K562 (cell line): ENCODE measurements around the gene PRKAR1B. TPM values are rescaled to one million over a fixed set of nuclear protein-coding genes. Genes with fewer than 3 reads are reported as not detected.

Experiments
- BRD4 ChIP-seq: fragments of 200-600 bp; sonication (generic); IDR thresholded peaks from 2 replicates; pipeline ENCODE4 v1.6.1; 2017; ENCODE audit warnings: inconsistent platforms
- ETS1 ChIP-seq: conservative IDR thresholded peaks from 2 replicates; pipeline ENCODE4 v1.6.1; 2011; ENCODE audit warnings: low read depth, mild to moderate bottlenecking, low read length; ENCODE audit not compliant: control insufficient read depth
- FOXK1 ChIP-seq: sonication (generic); formaldehyde crosslinking; IDR thresholded peaks from 2 replicates; pipeline ENCODE4 v1.8.0; 2022; ENCODE audit warnings: missing genetic modification reagents, mild to moderate bottlenecking, borderline replicate concordance
- MITF ChIP-seq: IDR thresholded peaks from 2 replicates; pipeline ENCODE4 v1.6.1; 2014; ENCODE audit warnings: antibody characterized with exemption
- NFRKB ChIP-seq: fragments of 450-650 bp; IDR thresholded peaks from 2 replicates; pipeline ENCODE4 v1.6.1; 2016; ENCODE audit warnings: low read depth
- RBFOX2 ChIP-seq: fragments of 200-400 bp; formaldehyde crosslinking; IDR thresholded peaks from 2 replicates; pipeline ENCODE4 v1.6.1; 2017; ENCODE audit warnings: low read depth, mild to moderate bottlenecking, low read length, moderate library complexity
- SRSF1 ChIP-seq: fragments of 200-400 bp; formaldehyde crosslinking; IDR thresholded peaks from 2 replicates; pipeline ENCODE4 v1.6.1; 2017; ENCODE audit warnings: mild to moderate bottlenecking, low read depth, low read length, moderate library complexity
- TAF1 ChIP-seq: IDR thresholded peaks from 2 replicates; pipeline ENCODE4 v1.6.1; 2011; ENCODE audit warnings: mild to moderate bottlenecking, low read length, moderate library complexity; ENCODE audit not compliant: insufficient read depth, control insufficient read depth, severe bottlenecking; ENCODE audit errors: extremely low read depth
- TAF7 ChIP-seq: fragments of 450-650 bp; IDR thresholded peaks from 2 replicates; pipeline ENCODE4 v1.6.1; 2016; ENCODE audit warnings: missing genetic modification characterization, missing compliant biosample characterization
- TEAD1 ChIP-seq, 2 experiments: fragments of 450-650 bp in 1 of 2; sonication (generic) in 1 of 2; formaldehyde crosslinking; IDR thresholded peaks; 2 replicates each; pipeline versions ENCODE4 v1.4.0 to v1.8.0; 2020 to 2022; ENCODE audit warnings: mild to moderate bottlenecking in 2 of 2, missing genetic modification reagents in 1 of 2
- U2AF1 ChIP-seq: fragments of 200-400 bp; formaldehyde crosslinking; optimal IDR thresholded peaks from 2 replicates; pipeline ENCODE3; 2017; ENCODE audit warnings: mild to moderate bottlenecking, low read depth, low read length, moderate library complexity
- ZC3H4 ChIP-seq: sonication (generic); formaldehyde crosslinking; IDR thresholded peaks from 2 replicates; pipeline ENCODE4 v1.9.0; 2021; ENCODE audit warnings: missing genetic modification reagents, borderline replicate concordance
- ZNF174 ChIP-seq: fragments of 250-450 bp; sonication (Bioruptor Pico); IDR thresholded peaks from 2 replicates; pipeline ENCODE4 v1.4.0; 2020; ENCODE audit warnings: mild to moderate bottlenecking
- ZNF507 ChIP-seq: conservative IDR thresholded peaks from 2 replicates; pipeline ENCODE4 v1.6.1; 2017; ENCODE audit warnings: missing genetic modification characterization, missing compliant biosample characterization
- ZNF778 ChIP-seq: fragments of 450-650 bp; formaldehyde crosslinking; IDR thresholded peaks from 2 replicates; pipeline ENCODE4 v1.4.0; 2020; ENCODE audit warnings: mild to moderate bottlenecking, moderate library complexity
- ZZZ3 ChIP-seq: fragments of 450-650 bp; IDR thresholded peaks from 2 replicates; pipeline ENCODE4 v1.6.1; 2016; ENCODE audit warnings: antibody characterized with exemption, mild to moderate bottlenecking, moderate library complexity
- polyA plus RNA-seq, 8 experiments: library from polyadenylated mRNA; depleted of rRNA in 4 of 8; stranded (reverse) in 5 of 8; unstranded in 3 of 8; fragments of >200 nt; fragmentation: Nextera tagmentation in 2 of 8; fragmentation: Illumina TruSeq in 1 of 8; extraction: Ambion mirVana in 2 of 8; extraction: Trizol in 1 of 8; gene quantifications; 2 replicates each; pipeline versions ENCODE4 v1.2.1 to v1.2.3, GENCODE V29; 2011 to 2014; ENCODE audit warnings: inconsistent platforms in 1 of 8, missing spikeins in 1 of 8
- total RNA-seq, 7 experiments: library from RNA; depleted of rRNA in 6 of 7; stranded (reverse); fragments of >200 nt in 6 of 7; fragmentation: Illumina TruSeq in 2 of 7; extraction: Trizol in 2 of 7; gene quantifications; 2 replicates each; pipeline versions ENCODE4 v1.2.1 to v1.2.3, GENCODE V29; 2011 to 2021; ENCODE audit warnings: low replicate concordance in 1 of 7

Gene PRKAR1B
- total and polyA plus RNA-seq, 9 of the 15 experiments (the other 6 are each of a cell fraction or from before 2014, with no cell fraction given) = 0.99 to 30.5 (median 12.7) TPM

- TF ChIP-seq RBFOX2 = peak; percentile 93
- no peak for TF ChIP-seq SRSF1
- peak; percentile 65; the same call in 1 of the 2 replicates for TF ChIP-seq NFRKB
- no peak; the same call in 1 of the 2 replicates for TF ChIP-seq BRD4
- no peak for TF ChIP-seq ZC3H4 (CRISPR knock-in tag)
- TF ChIP-seq ZNF174 = no peak
- no peak for TF ChIP-seq ZZZ3
- 0 out of 4 replicates have a peak, but pooled peaks of 1 of the 2 experiments have one; percentile 34 for TF ChIP-seq TEAD1 (CRISPR knock-in tag; IDR thresholded peaks at IDR 0.05)
- 0 out of 2 replicates have a peak, but pooled peaks have one; percentile 29 for TF ChIP-seq TAF7
- peak; percentile 70 for TF ChIP-seq U2AF1
- peak; percentile 77; the same call in 1 of the 2 replicates for TF ChIP-seq ETS1
- TF ChIP-seq TAF1 = peak; percentile 78
- TF ChIP-seq FOXK1 (CRISPR knock-in tag) = no peak
- TF ChIP-seq MITF = 0 out of 2 replicates have a peak, but pooled peaks have one; percentile 15
- TF ChIP-seq ZNF778 = no peak
- no peak for TF ChIP-seq ZNF507 (tag)
Observed at GRCh38 chr7:726084-726853, 812 bp downstream of the PRKAR1B start, which contains the start of gene DNAAF5 (continued).
